COLO668 (cell line): ENCODE data around the gene MCUR1.

Experiments used
- DNase-seq: peaks from one replicate; lab custom pipeline; 2025; ENCODE audit not compliant: unreplicated experiment; lab: John Stamatoyannopoulos, UW

MCUR1 gene

GRCh38 chr6:13741365-13741764 is 73.0 kb downstream of the MCUR1 start:
- DNase-seq: no peak
